ENCODE data around the gene CSE1L.
"Not testable (repeated sequence)": the region's sequence is repeated elsewhere in the genome, so short reads cannot be mapped to it uniquely, and the experiment has no call there.

CSE1L gene

DNA sequence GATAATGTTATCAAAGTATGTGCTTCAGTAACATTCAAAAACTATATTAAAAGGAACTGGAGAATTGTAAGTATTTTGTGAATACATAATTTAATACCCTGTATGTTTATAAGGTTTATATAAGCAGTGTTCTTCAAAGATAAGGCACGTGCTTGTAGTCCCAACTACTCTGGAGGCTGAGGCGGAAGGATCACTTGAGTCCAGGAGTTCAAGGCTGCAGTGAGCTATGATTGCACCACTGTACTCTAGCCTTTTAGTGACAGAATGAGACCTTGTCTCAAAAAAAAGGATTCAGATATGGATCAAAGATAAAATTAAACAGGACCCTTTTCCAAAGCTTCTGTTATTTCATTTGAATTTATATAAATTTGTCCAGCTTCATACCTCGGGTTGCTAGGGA, 17.2 kb downstream of the CSE1L start:
- DNase-seq (ENCODE audit: low read depth in 2 of 2) = no peak

DNA sequence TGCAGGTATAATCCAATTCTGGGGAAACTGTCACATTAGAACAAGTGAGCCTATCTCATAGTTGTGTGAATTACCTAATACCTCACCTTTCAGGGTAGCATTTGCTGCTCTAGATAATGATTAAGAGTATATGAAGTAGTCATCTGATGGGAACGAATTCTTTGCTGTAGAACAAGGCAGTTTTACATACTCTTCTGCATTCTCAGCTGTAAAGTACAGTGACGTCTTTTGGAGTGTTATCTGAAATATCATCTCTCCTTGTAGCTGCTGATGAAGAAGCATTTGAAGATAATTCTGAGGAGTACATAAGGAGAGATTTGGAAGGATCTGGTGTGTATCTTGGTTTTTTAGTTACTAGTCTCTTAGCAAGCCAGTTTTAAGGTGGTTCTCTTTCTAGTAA, 28.4 kb downstream of the CSE1L start:
- no peak for DNase-seq (ENCODE audit: low read depth in 2 of 2)

DNA sequence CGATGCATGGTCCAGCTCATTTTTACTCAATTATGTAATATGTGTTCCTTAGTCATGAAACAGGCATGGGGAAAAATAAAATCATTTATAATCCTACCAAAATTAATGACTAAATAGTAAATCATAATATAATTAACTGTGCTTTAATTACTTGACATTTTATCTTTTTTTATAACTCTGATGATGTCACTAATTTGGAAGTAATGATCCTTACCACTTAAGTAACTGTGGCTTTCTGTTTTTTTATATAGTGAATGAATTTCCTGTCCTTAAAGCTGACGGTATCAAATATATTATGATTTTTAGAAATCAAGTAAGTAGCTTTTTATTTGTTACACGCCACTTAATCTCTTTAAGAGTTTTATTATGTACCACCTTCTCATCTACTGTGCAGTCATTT, 32.2 kb downstream of the CSE1L start:
- DNase-seq (ENCODE audit: low read depth in 2 of 2) = no peak

DNA sequence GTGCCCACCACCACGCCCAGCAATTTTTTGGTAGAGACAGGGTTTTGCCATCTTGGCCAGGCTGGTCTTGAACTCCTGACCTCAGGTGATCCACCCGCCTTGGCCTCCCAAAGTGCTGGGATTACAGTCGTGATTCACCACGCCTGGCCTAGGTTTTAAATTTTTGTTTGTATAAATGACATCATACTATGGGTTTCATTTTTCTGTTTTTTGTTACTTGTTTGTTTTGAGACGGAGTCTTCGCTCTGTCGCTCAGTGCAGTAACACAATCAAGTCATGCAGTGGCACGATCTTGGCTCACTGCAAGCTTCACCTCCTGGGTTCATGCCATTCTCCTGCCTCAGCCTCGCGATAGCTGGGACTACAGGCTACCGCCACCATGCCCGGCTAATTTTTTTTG, 36.2 kb downstream of the CSE1L start:
- DNase-seq (ENCODE audit: low read depth in 2 of 2) = not testable (repeated sequence)

DNA sequence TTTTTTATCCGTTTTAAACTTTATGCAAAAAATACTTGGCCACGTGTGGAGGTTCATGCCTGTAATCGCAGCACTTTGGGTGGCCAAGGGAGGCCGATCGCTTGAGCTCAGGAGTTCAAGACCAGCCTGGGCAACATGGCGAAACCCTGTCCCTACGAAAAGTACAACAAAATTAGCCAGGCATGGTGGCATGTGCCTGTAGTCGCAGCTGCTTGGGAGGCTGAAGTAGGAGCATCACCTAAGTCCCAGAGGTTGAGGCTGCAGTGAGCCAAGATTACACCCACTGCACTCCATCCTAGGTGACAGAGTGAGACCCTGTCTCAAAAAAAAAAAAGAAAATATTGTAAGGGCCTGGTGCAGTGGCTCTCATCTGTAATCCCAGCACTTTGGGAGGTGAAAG, 45.0 kb downstream of the CSE1L start:
- no peak for DNase-seq (ENCODE audit: low read depth in 2 of 2)

DNA sequence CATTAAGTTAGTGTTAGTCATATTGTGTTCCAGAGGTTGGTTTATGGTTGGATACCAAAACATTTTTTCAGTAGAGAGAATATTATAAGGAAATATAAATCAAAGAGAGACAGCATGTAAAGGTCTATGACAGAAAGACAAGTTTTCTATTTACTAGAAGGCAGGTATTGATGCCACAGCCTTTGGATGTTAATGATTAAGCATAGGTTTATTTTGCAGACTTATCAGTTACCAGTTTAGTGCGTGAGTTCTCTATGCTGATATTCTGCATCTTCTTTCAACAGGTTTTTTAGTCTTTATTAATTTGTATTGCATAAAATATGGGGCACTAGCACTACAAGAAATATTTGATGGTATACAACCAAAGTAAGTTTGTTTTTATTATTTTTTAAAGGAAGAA, 45.6 kb downstream of the CSE1L start:
- no peak for DNase-seq (ENCODE audit: low read depth in 2 of 2)

DNA sequence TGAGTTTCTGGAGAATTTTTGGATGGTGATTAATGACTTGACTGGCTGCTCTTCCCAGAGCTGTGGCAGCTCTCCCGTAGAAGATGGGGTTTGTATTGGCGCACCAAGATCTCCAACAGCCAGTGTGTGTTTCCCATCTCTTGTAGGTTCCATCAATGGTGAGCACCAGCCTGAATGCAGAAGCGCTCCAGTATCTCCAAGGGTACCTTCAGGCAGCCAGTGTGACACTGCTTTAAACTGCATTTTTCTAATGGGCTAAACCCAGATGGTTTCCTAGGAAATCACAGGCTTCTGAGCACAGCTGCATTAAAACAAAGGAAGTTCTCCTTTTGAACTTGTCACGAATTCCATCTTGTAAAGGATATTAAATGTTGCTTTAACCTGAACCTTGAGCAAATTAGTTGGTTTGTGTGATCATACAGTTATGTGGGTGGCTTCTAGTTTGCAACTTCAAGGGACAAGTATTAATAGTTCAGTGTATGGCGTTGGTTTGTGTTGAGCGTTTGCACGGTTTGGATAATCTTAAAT, 50.2 kb downstream of the CSE1L start:
- DNase-seq (ENCODE audit: low read depth in 2 of 2) = no peak

DNA sequence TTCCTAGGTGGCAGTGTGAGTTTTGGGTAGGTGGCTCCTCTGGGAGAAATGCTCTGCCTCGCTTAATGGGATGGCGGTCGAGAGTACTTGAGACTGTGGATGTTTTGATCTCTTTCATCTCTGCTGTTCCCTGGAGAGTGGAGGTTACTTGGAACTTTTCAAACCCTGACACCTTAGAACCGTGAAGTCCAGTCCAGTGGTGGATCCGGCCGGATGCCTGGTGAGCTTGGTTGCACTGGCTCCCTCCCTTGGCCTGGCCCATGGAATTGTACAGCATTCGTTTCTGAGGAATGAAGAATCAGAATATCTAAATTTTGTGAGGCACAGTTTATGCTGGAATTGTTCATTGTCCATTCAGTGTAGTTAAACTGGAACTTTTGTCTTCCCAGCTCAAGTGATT, 51.0 kb downstream of the CSE1L start:
- no peak for DNase-seq (ENCODE audit: low read depth in 2 of 2)

DNA sequence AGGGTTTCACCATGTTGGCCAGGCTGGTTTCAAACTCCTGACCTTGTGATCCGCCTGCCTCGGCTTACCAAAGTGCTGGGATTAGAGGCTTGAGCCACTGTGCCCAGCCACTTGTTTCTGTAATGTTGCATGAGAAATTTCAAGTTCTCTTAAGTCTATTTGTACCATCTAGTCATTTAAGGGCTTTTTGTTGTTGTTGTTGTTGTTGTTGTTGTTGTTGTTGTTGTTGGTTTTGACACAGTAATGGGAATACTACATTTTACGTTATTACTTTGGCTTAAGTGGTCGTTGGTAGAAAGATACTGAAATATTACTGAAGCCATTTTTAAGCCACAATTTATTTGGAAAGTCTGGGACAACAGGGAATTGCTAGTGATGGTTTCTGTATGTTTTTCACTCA, 52.0 kb downstream of the CSE1L start:
- DNase-seq (ENCODE audit: low read depth in 2 of 2) = no peak

DNA sequence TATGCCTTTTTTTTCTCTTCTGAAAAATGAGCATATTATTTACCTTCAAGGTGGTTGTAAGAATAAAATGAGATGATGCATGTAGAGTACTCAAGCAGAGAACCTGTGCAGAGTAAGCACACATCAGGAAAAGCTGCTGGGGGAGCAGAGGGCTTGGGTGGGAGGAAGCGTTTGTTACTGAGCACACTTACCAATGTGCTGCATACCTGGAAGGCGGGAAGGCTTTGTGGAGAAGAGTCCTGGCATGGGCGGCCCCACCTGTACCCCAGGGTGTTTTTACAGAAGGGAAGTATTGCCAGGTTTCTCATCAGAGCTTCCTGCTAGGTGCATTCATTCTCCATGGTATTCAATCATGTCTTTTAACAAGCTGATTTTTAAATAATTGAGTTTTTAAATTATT, 52.9 kb downstream of the CSE1L start:
- DNase-seq (ENCODE audit: low read depth in 2 of 2) = no peak

DNA sequence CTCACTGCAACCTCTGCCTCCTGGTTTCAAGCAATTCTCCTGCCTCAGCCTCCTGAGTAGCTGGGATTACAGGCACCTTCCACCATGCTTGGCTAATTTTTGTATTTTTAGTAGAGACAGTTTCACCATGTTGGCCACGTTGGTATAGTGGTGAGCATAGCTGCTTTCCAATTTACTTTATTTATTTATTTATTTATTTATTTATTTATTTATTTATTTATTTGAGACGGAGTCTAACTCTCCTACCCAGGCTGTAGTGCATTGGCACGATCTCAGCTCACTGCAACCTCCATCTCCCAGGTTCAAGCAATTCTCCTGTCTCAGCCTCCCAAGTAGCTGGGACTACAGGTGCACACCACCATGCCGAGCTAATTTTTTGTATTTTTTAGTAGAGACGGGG, 54.2 kb downstream of the CSE1L start:
- DNase-seq (ENCODE audit: low read depth in 2 of 2) = not testable (repeated sequence)

DNA sequence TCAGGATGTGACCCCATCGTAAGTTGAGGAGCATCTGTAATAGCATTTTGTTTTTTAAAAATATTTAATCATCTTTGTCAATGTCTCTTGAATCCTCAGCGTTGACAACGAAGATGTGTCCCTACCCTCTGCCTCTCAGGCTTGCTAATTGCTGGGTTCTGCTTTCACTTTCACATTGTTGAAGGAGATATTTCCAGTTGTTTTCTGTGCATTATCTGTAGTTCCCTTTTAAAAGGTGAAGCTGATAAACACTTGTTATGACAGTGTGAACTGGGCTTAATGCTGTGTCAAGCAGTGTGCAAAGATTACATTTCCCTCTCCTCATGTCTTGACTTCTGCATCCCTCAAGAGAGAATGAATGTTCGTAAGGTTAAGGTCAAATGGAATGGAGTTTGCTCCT, 54.9 kb downstream of the CSE1L start:
- no peak for DNase-seq (ENCODE audit: low read depth in 2 of 2)

DNA sequence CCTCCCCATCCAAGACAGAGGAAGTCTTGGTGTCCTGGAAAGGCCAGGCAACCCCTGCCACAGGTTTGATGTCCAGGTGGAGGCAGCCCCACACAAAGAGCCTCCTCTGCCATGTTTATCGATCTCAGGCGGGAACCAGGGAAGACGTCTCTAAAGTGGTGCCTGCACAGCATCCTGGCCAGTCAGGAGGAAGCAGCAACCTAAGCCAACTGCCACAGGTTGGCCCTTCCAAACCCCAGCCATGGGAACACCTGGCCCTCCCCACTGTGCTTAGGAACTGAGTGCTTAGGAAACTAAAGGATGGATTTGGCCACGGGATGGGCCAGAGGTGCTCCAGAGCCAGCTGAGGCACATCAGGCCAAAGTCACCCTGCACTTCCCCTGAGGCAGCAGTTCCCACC, 56.9 kb downstream of the CSE1L start:
- DNase-seq (ENCODE audit: low read depth in 2 of 2) = no peak

DNA sequence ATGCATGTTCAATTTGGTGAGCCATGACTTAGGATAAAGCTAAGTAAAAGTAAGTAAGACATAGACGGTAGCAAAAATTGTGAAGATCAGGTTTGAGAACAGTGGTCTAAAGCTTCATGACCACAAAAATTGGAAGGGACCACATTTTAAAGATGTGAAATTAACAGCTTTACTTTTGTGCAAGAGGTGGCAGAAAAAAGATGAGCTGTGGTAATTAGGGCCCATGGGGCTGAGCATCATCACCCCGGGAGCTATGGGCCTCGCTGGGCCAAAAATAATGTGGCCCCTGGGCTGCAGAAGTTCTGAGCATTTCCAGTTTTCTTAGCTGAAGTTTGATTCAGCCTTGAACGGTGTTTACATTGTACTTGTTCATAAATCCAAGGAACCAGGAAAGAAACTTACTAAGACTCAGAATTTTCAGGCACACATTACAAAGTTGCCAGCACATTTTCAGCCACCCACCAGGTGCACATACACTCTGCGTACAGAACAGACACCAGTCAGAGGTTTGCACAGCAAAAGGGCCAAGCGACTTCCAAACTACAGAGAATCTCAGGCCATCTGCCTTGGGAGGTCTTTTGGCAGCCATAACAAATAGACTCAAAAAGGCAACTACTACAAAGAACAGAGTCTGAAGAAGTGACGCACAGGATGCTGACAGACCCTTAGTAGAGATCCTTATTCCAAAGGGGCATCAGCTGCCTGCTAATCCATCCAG, 57.7 kb downstream of the CSE1L start:
- no peak for DNase-seq (ENCODE audit: low read depth in 2 of 2)

DNA sequence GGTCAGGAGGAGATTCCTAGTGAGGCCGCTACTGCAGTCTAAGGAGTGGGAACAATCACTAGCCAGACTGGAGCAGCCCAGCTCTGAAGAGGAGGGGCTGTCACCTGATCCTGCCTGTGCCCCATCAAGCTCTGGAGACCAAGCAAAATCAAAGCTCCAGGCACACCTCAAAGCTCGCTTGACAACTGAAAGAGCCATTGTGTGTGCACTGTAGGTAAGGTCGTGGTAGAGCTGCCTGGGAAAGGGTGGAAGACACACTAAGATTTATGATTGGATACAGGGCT, 58.2 kb downstream of the CSE1L start:
- no peak for DNase-seq (ENCODE audit: low read depth in 2 of 2)

DNA sequence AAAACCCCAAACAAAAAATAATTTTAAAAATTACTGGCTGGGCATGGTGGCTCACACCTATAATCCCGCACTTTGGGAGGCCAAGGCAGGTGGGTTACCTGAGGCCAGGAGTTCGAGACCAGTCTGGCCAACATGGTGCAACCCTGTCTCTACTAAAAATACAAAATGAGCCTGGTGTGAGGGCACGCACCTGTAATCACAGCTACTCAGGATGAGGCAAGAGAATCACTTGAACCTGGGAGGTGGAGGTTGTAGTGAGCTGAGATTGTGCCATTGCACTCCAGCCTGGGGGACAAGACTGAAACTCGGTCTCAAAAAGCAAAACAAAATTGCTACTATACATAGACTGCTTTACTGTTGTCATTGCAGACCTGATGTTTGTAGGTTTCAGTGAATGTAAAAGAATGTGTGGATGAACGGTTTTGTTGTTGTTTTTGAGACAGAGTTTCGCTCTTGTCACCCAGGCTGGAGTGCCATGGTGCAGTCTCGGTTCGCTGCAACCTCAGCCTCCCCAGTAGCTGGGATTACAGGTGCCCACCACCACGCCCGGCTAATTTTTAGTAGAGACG, 59.0 kb downstream of the CSE1L start:
- DNase-seq (ENCODE audit: low read depth in 2 of 2) = not testable (repeated sequence)

DNA sequence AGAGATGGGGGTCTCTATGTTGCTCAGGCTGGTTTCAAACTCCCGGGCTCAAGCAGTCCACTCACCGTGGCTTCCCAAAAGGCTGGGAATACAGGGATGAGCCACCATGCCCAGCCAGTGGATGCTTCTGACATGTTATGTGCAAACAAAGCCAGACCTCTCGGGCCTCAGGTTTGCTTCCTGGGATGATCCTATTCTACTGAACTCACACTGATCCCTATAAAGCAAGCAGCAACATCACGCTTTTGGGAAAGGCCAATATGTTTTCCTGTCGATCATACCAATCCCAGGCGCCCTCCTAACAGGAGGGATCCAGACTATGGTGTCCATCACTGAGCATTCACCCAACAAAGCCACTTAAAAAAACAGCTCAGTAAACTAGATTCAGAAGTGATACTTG, 60.2 kb downstream of the CSE1L start:
- no peak for DNase-seq (ENCODE audit: low read depth in 2 of 2)

DNA sequence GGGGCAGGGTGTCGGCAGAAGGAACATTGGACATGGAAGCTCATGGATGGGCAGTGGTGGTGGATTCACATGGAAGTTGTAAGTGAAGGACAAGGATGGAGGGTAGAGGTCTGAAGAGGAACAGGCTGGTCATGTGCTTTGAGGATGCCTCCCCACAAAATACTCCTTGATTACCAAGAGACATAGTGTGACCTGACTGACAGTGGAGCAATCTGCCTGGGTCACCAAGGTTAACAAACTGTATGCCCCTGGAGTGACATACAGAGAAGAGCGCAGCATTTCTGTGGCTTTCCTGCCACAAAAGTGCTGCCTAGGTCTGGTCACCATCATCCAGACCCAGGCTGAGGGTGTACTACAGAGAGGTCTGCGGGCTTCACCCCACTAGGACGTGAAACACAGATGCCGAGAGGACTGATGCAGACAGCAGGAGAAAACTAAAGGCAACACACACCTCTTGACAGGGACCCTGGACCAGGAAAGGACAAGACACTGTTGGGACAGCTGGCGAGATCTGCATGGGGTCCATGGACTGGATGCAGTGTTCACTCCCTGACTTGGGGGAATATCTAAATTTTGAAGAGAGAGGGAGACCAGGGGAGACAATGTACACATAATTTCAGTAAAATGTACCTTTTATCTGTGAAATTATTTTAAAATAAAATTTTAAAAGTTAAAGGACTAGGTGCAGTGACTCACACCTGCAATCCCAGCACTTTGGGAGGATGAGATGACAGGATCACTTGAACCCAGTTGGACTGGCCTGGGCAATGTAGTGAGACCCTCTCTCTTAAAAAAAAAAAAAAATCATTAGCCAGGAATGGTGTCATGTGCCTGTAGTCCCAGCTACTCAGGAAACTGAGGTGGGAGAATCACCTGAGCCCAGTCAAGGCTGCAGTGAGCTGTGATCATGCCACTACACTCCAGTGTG, 64.9 kb downstream of the CSE1L start:
- no peak for DNase-seq (ENCODE audit: low read depth in 2 of 2)

DNA sequence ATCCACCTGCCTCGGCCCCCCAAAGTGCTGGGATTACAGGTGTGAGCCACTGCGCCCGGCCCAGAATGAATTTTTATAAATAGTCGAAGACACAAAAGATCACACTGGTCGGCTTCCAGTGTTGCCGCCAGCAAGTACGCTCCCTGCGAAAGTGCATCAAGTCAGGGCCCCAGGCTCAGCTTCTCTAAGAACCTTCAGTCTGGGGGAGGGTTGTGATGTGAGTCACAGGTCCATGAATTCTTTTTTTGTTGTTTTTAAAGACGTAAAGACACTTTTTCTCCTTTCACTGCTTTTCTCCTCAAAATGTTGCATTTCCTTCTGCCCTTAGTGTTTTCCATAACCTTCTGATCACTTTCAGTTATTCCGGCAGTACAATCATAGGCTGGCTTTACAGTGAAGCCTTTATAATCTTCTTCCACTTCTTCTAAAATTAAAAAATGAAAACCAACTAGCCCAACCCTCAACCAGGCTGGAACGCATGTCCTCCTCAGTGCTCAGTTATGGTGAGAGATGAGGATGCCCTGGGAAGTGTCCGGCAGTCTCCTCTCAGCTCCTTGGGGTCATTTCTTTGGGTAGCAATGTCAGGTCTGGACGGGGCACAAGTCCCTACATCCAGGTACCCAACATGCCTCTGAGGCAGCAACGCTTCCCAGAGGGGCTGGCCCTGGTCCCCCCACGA, 66.6 kb downstream of the CSE1L start:
- no peak for DNase-seq (ENCODE audit: low read depth in 2 of 2)

DNA sequence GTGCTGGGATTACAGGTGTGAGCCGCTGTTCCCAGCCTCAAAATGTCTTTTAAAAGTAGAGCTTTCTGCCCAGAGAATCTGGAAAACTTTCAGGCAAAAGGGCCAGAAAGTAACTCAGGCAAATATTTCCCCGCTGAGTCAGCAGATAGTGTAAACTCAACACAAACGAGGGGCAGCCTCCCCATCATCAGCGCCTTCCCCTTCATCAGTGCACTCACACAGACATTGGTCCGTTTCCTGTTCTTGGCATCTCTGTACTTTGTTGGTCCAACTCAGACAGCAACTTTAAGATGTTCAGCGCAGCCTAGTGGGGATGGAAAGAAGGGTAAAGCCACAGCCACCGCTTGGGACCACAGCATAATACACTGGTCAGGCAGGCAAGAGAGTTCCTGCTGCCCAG, 69.5 kb downstream of the CSE1L start:
- DNase-seq (ENCODE audit: low read depth in 2 of 2) = no peak

DNA sequence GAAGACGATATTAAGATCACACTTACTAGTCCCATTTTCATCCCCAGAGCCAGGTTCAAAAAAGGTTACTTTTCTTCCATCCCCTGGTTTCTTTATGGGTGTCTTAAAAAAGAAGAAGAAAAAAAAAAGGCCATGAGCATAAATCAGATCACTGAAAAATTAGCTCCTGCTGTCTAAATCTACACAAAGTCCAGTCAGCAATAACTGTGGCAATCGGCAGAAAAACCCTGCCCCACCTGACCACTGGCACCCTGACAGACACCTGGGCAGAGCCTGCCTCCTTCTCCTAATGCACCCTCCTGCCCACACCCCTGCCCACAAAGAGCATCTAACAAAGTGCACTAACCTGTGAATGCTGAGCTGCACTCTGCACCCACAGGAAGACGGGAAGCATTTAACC, 72.2 kb downstream of the CSE1L start:
- no peak for DNase-seq (ENCODE audit: low read depth in 2 of 2)

DNA sequence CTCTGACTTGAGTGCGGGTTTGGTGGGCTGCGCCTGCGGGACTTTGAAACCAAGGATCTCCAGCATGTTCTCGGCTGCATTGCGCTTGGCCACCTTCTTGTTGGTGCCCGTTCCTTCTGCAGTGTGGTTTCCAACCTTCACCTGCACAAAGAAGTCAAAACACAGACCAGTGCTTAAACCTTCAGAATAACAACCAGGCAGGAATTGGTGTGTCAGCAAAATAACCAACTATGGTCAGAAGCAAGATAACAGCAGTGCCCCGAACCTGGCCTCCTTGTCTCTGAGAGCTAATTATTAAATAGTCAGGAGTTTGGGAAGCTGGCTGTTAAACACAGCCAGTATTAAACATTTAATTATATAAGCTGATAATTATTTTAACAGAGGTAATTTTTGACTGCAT, 73.9 kb downstream of the CSE1L start:
- DNase-seq (ENCODE audit: low read depth in 2 of 2) = no peak
